IMR-90 (cell line): ENCODE measurements around the gene DUSP10. TPM values are rescaled to one million over a fixed set of nuclear protein-coding genes. Genes with fewer than 3 reads are reported as not detected.
A peak's percentile ranks its signal among the peaks of the same experiment; 100 is the strongest.

Experiments used
- ATAC-seq: fragments of 200-7000 bp; cut with Tn5 transposase; 2 replicates; pipeline ENCODE4 v1.9.1; 2020; ENCODE audit warnings: low read depth, mild to moderate bottlenecking, moderate library complexity
- BruUV-seq: library from RNA; stranded (reverse); fragments of 400-500 nt; replicated peaks from 2 replicates; lab custom pipeline; 2021; lab: Mats Ljungman, UMichigan
- CTCF ChIA-PET: fragments of 300-600 bp; formaldehyde crosslinking; extraction: SDS; loops from one replicate; lab custom pipeline; 2021; ENCODE audit warnings: antibody characterized with exemption; lab: Yijun Ruan, JAX
- POLR2A ChIA-PET: fragments of 300-600 bp; sonication (Branson Sonifier 250); formaldehyde crosslinking; loops from one replicate; lab custom pipeline; 2022; ENCODE audit warnings: antibody characterized with exemption; ENCODE audit not compliant: unreplicated experiment; lab: Charles Lee
- DNase-seq: peaks from one replicate; pipeline ENCODE4 v3.0.0; 2013
- H2AFZ ChIP-seq: replicated peaks from 2 replicates; pipeline ENCODE3; 2013; ENCODE audit warnings: low read length, mild to moderate bottlenecking; ENCODE audit not compliant: poor library complexity
- H2AK5ac ChIP-seq: 2 replicates; pipeline ENCODE4 v1.6.1; 2013; ENCODE audit warnings: low read depth, low read length, inconsistent platforms
- H2AK9ac ChIP-seq: replicated peaks from 2 replicates; pipeline ENCODE3; 2013; ENCODE audit warnings: mild to moderate bottlenecking, low read depth, low read length, moderate library complexity; ENCODE audit not compliant: poor library complexity
- H2BK120ac ChIP-seq: 2 replicates; pipeline ENCODE4 v1.6.1; 2013; ENCODE audit warnings: low read depth, low read length, inconsistent platforms
- H2BK15ac ChIP-seq: 3 replicates; pipeline ENCODE4 v1.6.1; 2013; ENCODE audit warnings: low read depth, low read length, inconsistent platforms
- H2BK20ac ChIP-seq: 2 replicates; pipeline ENCODE4 v1.6.1; 2013; ENCODE audit warnings: low read depth, mild to moderate bottlenecking, inconsistent platforms, low read length, moderate library complexity
- H2BK5ac ChIP-seq: 2 replicates; pipeline ENCODE4 v1.6.1; 2013; ENCODE audit warnings: mild to moderate bottlenecking, low read depth, low read length, inconsistent platforms; ENCODE audit not compliant: poor library complexity, severe bottlenecking
- H3K14ac ChIP-seq: replicated peaks from 2 replicates; pipeline ENCODE4 v1.6.1; 2013; ENCODE audit warnings: low read depth, low read length, inconsistent platforms
- H3K18ac ChIP-seq: 2 replicates; pipeline ENCODE4 v1.6.1; 2013; ENCODE audit warnings: low read depth, low read length, control low read depth
- H3K23ac ChIP-seq: 2 replicates; pipeline ENCODE4 v1.6.1; 2013; ENCODE audit warnings: low read depth, low read length, inconsistent platforms
- H3K27ac ChIP-seq: 2 replicates; pipeline ENCODE4 v1.5.1; 2013; ENCODE audit warnings: mild to moderate bottlenecking, control low read depth, low read length; ENCODE audit not compliant: insufficient read depth
- H3K27me3 ChIP-seq: 2 replicates; pipeline ENCODE4 v1.6.1; 2013; ENCODE audit warnings: low read length; ENCODE audit not compliant: control insufficient read depth, insufficient read depth
- H3K36me3 ChIP-seq: 2 replicates; pipeline ENCODE4 v1.6.1; 2013; ENCODE audit warnings: low read length, mixed read lengths; ENCODE audit not compliant: control insufficient read depth, insufficient read depth
- H3K4ac ChIP-seq: 2 replicates; pipeline ENCODE4 v1.6.1; 2013; ENCODE audit warnings: low read depth, low read length, inconsistent platforms
- H3K4me1 ChIP-seq: 2 replicates; pipeline ENCODE4 v1.6.1; 2013; ENCODE audit warnings: low read length, mixed read lengths; ENCODE audit not compliant: control insufficient read depth, insufficient read depth
- H3K4me2 ChIP-seq: 2 replicates; pipeline ENCODE4 v1.6.1; 2013; ENCODE audit warnings: low read depth, mild to moderate bottlenecking, control low read depth, low read length, moderate library complexity
- H3K4me3 ChIP-seq: 2 replicates; pipeline ENCODE4 v1.5.1; 2013; ENCODE audit warnings: low read depth, mild to moderate bottlenecking, control low read depth, low read length, moderate library complexity; ENCODE audit not compliant: insufficient read depth
- H3K56ac ChIP-seq: 2 replicates; pipeline ENCODE4 v1.6.1; 2013; ENCODE audit warnings: low read length, inconsistent platforms; ENCODE audit not compliant: insufficient read depth; ENCODE audit errors: extremely low read depth
- H3K79me1 ChIP-seq, 2 experiments: 2 replicates each; pipeline ENCODE4 v1.6.1; 2013; ENCODE audit warnings: low read length in 2 of 2, inconsistent platforms in 1 of 2, low read depth in 1 of 2
- H3K9ac ChIP-seq: 2 replicates; pipeline ENCODE4 v1.6.1; 2013; ENCODE audit warnings: low read depth, low read length, control low read depth
- H3K9me1 ChIP-seq: 2 replicates; pipeline ENCODE4 v1.6.1; 2013; ENCODE audit warnings: low read length, inconsistent platforms; ENCODE audit not compliant: insufficient read depth
- H3K9me3 ChIP-seq: 2 replicates; pipeline ENCODE4 v1.6.1; 2013; ENCODE audit warnings: low read length; ENCODE audit not compliant: control insufficient read depth, insufficient read depth
- H4K20me1 ChIP-seq: 2 replicates; pipeline ENCODE4 v1.6.1; 2013; ENCODE audit warnings: low read length, inconsistent platforms; ENCODE audit not compliant: insufficient read depth
- H4K5ac ChIP-seq: 2 replicates; pipeline ENCODE4 v1.6.1; 2013; ENCODE audit warnings: mild to moderate bottlenecking, low read depth, low read length, control low read depth
- H4K8ac ChIP-seq, 2 experiments: 2 replicates each; pipeline ENCODE4 v1.6.1; 2013; ENCODE audit warnings: low read depth in 2 of 2, low read length in 2 of 2, control low read depth in 1 of 2, inconsistent platforms in 1 of 2
- H4K91ac ChIP-seq: 2 replicates; pipeline ENCODE4 v1.6.1; 2013; ENCODE audit warnings: low read depth, low read length, inconsistent platforms; ENCODE audit not compliant: insufficient read depth
- BHLHE40 ChIP-seq: fragments of 150-350 bp; IDR thresholded peaks from 2 replicates; pipeline ENCODE4 v1.6.1; 2016; ENCODE audit warnings: mild to moderate bottlenecking, low read depth, low read length
- CEBPB ChIP-seq: IDR thresholded peaks from 2 replicates; pipeline ENCODE4 v1.6.1; 2012; ENCODE audit warnings: low read depth, low read length, improper control_type of control experiment
- CHD1 ChIP-seq: IDR thresholded peaks from 2 replicates; pipeline ENCODE4 v1.6.1; 2012; ENCODE audit warnings: low read depth, low read length, improper control_type of control experiment
- FOS ChIP-seq: fragments of 150-350 bp; IDR thresholded peaks from 2 replicates; pipeline ENCODE4 v1.6.1; 2016; ENCODE audit warnings: low read depth, low read length
- MAZ ChIP-seq: IDR thresholded peaks from 2 replicates; pipeline ENCODE4 v1.6.1; 2012; ENCODE audit warnings: low read depth, mild to moderate bottlenecking, low read length, improper control_type of control experiment, moderate library complexity, borderline replicate concordance
- POLR2A ChIP-seq: IDR thresholded peaks from 2 replicates; pipeline ENCODE4 v1.6.1; 2012; ENCODE audit warnings: mild to moderate bottlenecking, low read depth, low read length
- RAD21 ChIP-seq: IDR thresholded peaks from 2 replicates; pipeline ENCODE4 v1.6.1; 2012; ENCODE audit warnings: low read length, improper control_type of control experiment
- WGBS, 2 experiments: methylation state at CpG; one replicate each; pipeline versions ENCODE4 v1.1.5 to v1.1.7; 2013; ENCODE audit warnings: missing lambda C conversion rate in 2 of 2; ENCODE audit not compliant: insufficient read length in 1 of 2; ENCODE audit errors: extremely low coverage in 2 of 2; 5-methylcytosine and 5-hydroxymethylcytosine counted together
- dilution Hi-C: fragments of 300-500 bp; cut with HindIII; formaldehyde crosslinking; loops from one replicate; pipeline ENCODE4 v1.14.3; 2018; ENCODE audit warnings: low sequenced_read_pairs; ENCODE audit not compliant: unreplicated experiment
- in situ Hi-C: fragments of 300-500 bp; cut with MboI; formaldehyde crosslinking; loops from 3 replicates; pipeline ENCODE4 v1.14.3; 2019; ENCODE audit warnings: low sequenced_read_pairs, inconsistent platforms, mixed read lengths
- intact Hi-C: fragments of 100-400 bp; cut with micrococcal nuclease; formaldehyde crosslinking; loops from 2 replicates; pipeline ENCODE4 v1.10.0; 2022
- polyA plus RNA-seq, 3 experiments: library from polyadenylated mRNA; depleted of rRNA; stranded (reverse); fragments of >200 nt; gene quantifications; 2 replicates each; pipeline ENCODE4 v1.2.3, GENCODE V29; 2012; ENCODE audit warnings: low replicate concordance in 1 of 3
- total RNA-seq: library from RNA; depleted of rRNA; stranded (reverse); fragments of >200 nt; gene quantifications from 2 replicates; pipeline ENCODE4 v1.2.3, GENCODE V29; 2012
- TF ChIP-seq, protein P1 (sequence below): fragments of 150-350 bp; IDR thresholded peaks from 2 replicates; pipeline ENCODE4 v1.6.1; 2017; ENCODE audit warnings: mild to moderate bottlenecking, antibody characterized with exemption, low read length, low read depth
- TF ChIP-seq, protein P2 (sequence below): conservative IDR thresholded peaks from 2 replicates; pipeline ENCODE4 v1.5.1; 2012; ENCODE audit warnings: mild to moderate bottlenecking, low read depth, low read length, improper control_type of control experiment

DUSP10 gene
- total and polyA plus RNA-seq, 2 of the 4 experiments (the other 2 are of a cell fraction), result 41.7 to 59.1 TPM

DNA sequence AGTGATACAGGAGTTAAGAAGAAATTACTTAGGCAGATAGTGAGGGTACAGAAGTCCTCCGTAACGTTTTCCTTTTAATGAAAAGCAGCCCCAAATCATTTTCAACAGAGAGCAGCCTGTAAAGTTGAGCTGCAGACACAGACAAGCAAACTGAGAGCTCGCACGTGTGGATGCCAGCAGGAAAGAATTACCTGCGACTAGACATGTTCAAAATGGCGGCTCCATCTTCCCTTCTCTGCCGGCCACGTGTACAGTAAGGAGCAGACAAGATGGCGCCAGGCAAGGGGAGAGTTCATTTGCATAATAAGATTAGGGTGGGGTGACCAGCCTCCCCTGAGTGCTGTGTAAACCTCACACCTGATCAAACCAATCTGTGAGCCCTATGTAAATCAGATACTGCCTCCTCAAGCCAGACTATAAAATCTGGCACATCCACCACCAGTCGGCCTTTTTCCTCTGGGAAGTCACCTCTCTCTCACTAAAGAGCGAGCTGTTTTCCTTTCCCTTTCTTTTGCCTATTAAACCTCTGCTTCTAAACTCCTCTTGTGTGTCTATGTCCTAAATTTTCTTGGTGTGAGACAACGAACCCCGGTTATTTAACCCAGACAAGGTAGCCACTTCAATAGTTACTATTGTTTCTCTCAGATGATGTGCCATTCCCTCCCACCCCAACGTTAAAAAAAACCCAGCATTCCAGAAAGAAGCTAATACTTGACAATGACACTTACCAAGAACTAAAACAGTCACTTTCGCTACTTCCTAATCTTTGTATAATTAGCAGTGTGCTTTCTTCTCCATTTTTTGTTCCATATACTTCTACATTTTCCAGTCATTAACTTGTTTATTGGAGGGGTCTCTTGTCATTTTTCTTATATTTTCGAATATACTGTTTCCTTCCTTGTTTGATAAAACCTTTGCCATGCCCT, 27.4 kb downstream of the DUSP10 start:
- Histone ChIP-seq H3K4ac (peak overlapping the region; percentile 68), H4K20me1 (peaks cover 17% of the 10 kb centered on the region), H2BK20ac (peak overlapping the region; percentile 51; the same call in 1 of the 2 replicates), H2AK5ac (peak overlapping the region; percentile 35; the same call in 1 of the 2 replicates), H3K4me1 (peaks cover 49% of the 10 kb centered on the region), H3K56ac (no peak overlapping the region), H3K27ac (peak overlapping the region; percentile 36; the same call in 1 of the 2 replicates), H2BK120ac (peak overlapping the region; percentile 36), H2AFZ (no peak overlapping the region), H4K91ac (peak overlapping the region; percentile 1; the same call in 1 of the 2 replicates), H3K4me3 (no peak overlapping the region), H3K36me3 (peaks cover 22% of the 10 kb centered on the region), H3K9me1 (peaks cover 35% of the 10 kb centered on the region), H3K4me2 (0 out of 2 replicates have a peak overlapping the region, but pooled peaks have one; percentile 10), H2BK15ac (peak overlapping the region; percentile 25; the same call in 1 of the 3 replicates), H3K79me1 (peaks cover 30 to 75% of the 10 kb centered on the region in 2 experiments), H4K5ac (peak overlapping the region; percentile 86), H4K8ac (peak overlapping the region in 1 of 2 experiments; percentile 42; a peak in 2 of 4 replicates), H2AK9ac (no peak overlapping the region), H3K18ac (peak overlapping the region; percentile 61), H2BK5ac (peak overlapping the region; percentile 54), H3K9me3 (no peaks in the 10 kb centered on the region), H3K14ac (peak overlapping the region; percentile 19; the same call in 1 of the 2 replicates), H3K27me3 (no peaks in the 10 kb centered on the region), H3K9ac (peak overlapping the region; percentile 20; the same call in 1 of the 2 replicates), H3K23ac (peak overlapping the region; percentile 35; the same call in 1 of the 2 replicates)
- TF ChIP-seq, protein P1, sequence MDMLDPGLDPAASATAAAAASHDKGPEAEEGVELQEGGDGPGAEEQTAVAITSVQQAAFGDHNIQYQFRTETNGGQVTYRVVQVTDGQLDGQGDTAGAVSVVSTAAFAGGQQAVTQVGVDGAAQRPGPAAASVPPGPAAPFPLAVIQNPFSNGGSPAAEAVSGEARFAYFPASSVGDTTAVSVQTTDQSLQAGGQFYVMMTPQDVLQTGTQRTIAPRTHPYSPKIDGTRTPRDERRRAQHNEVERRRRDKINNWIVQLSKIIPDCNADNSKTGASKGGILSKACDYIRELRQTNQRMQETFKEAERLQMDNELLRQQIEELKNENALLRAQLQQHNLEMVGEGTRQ, result no peak
- no peak for TF ChIP-seq MAZ
- no peak for TF ChIP-seq CHD1
- no peak for TF ChIP-seq BHLHE40
- no peak for TF ChIP-seq FOS
- no peak for TF ChIP-seq CEBPB
- TF ChIP-seq POLR2A, result no peak
- TF ChIP-seq, protein P2, sequence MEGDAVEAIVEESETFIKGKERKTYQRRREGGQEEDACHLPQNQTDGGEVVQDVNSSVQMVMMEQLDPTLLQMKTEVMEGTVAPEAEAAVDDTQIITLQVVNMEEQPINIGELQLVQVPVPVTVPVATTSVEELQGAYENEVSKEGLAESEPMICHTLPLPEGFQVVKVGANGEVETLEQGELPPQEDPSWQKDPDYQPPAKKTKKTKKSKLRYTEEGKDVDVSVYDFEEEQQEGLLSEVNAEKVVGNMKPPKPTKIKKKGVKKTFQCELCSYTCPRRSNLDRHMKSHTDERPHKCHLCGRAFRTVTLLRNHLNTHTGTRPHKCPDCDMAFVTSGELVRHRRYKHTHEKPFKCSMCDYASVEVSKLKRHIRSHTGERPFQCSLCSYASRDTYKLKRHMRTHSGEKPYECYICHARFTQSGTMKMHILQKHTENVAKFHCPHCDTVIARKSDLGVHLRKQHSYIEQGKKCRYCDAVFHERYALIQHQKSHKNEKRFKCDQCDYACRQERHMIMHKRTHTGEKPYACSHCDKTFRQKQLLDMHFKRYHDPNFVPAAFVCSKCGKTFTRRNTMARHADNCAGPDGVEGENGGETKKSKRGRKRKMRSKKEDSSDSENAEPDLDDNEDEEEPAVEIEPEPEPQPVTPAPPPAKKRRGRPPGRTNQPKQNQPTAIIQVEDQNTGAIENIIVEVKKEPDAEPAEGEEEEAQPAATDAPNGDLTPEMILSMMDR, result no peak
- no peak for TF ChIP-seq RAD21
- DNase-seq (no peak), ATAC-seq (no peak)
- no TSS peak for BruUV-seq
- ChIA-PET POLR2A (no interaction called here), CTCF (interaction anchor here (0.6 to 1.1 kb wide), 2 partner anchors 62 to 279 kb away, joined by 4 read pairs; no protein-coding TSS in a partner anchor)
- WGBS, 2 experiments, result no CpG with 5 or more reads among the region's 16 CpGs
- intact Hi-C loops, result loop anchor here (5.0 kb wide), 4 partner anchors 172 to 837 kb away; partner anchors contain the start of gene HLX
- dilution Hi-C loops, result no loop called here
- in situ Hi-C loops, result no loop called here
